HG02678 (cell line): Measurements from ENCODE around the gene FYTTD1.

Experiments used
- ATAC-seq: cut with Tn5 transposase; IDR thresholded peaks from one replicate; pipeline ENCODE4 v1.9.1; 2021; ENCODE audit warnings: mild to moderate bottlenecking, moderate library complexity; ENCODE audit not compliant: unreplicated experiment

FYTTD1 gene

DNA sequence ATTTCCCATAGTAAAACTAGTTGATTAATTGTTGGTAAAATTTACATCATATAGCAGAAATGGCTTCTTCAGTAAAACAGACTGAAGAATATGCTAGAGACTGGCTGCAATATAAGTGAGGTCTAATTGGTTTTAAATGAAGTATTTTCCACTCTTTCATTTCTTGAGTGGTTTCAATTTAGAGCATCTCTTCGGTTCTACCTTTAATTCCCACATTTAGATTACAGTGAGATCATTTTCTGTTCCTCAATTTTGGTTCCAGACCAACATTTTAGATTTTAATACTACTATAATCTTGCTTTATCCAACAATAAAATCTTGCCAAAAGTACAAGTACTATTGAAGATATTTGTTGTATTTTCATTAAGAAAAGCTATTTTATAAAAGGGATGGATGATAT lies 40.4 kb downstream of the FYTTD1 start:
- no peak for ATAC-seq

DNA sequence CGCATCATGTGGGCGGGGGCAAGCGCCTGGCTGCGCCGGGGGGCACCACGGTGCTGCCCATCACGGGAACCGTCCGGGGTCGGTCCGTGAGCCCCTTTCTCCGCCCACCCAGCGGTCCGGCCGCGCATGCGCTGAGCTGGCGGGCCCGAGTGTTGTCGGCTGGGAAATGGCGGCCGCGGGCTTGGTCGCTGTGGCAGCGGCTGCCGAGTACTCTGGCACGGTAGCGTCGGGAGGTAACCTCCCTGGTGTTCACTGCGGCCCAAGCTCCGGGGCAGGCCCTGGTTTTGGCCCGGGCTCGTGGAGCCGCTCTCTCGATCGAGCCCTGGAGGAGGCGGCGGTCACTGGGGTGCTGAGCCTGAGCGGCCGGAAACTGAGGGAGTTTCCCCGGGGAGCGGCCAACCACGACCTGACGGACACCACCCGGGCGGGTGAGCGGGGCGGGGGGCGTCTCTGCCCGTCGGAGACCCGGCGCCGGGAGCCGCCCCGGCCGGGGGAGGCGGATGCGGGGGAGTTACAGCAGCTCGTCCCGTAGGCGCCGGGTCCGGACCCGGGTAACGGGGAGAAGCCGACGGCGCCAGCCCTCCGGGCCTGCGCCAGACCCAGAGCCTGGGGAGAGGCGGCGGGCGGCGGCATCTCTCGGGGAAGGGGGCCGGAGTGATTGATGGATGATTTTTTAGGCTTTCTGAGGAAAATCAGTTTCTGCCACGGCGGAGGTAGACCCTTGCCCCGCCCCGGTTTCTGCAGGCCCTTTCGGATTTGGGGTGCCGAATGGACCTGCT lies 41.6 kb downstream of the FYTTD1 start, which contains the start of gene LRCH3:
TSS of gene LRCH3 (plus strand) at position 142 of the 779 bp plus-strand sequence. CDS start at position 167, 25 bp downstream.
- peak; percentile 79 for ATAC-seq

DNA sequence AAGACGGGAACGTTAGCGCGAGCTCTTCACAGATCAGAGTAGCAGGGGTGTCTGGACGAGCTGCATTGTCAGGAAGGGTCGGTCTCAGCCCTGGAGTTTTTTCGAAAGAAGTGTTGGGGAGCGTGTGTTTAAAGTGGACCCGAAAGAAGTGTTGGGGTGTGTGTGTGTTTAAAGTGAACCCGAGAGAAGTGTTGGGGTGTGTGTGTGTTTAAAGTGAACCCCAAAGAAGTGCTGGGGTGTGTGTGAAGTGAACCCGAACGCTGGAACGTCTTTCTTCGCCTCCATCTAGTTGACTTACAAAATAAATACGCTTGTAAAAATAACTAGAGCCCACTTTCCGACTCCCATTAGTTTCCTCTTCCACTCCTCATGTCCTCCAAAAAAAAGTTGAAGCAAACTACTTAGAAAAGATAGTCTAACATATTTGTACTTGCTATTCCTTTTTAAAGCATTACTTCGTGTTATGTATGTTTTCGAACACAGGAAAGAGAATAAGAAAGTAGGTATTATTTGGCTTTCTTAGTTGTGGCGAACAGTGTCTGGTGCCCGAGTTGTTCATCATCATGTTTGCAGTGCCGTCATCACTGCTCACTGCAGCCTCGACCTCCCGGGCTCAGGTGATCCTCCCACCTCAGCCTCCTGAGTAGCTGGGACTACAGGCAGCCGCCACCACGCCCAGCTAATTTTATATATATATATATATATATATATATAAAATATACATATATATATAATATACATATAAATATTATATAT lies 42.4 kb downstream of the FYTTD1 start:
- no peak for ATAC-seq

DNA sequence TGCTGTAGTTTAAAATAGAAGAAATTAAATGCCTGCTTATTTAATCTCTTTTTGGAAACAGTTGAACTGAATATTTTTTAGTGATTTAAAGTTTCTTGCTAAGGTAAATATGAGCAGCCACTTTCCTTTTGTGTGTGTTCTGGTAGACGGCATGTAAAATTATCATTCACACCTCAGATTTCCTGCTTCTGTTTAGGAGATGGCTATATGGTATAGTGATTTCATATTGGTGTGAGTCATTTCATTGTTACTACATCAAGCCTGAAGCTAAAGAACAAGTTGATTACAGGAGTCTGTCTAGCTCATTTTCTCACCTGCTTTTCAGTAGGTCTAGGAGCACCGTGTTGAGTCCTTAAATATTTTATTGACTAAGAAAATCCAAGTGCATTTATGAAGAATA lies 43.6 kb downstream of the FYTTD1 start:
- ATAC-seq: no peak

DNA sequence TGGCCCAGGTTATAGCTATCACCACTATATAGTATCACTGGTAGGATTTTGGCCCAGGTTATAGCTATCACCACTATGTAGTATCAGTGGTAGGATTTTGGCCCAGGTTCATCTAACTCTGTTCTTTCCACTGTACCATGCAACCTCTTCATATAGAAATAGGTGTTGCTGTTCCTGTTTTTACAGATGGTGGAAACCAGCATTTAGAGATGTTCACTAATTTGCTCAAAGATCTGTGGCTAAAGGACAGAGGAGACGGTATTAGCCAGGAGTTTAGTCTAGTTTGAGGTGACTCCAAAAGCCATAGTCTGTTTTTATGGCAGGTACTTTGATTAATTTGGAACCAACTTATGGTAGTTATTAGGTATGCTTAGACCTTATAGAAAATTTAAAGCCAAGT lies 44.4 kb downstream of the FYTTD1 start:
- ATAC-seq: no peak

DNA sequence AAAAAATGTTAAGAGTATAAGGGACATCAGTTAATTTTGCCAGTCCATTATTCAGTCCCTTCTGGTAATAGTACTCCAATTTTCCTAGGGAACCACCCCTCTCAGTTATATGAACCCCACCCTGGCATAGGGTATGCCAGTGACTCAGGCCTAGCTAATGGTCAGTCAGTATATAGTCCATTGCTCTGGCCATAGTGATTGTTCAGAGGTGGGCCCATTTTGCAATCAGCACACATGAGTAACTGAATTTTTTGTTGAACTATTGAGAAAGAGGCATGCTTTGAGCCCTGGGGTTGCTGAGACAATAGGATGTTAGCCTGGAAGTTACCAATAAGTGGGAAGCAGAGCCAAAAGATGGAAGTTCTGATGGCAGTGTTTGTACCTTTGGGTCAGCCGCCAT lies 45.5 kb downstream of the FYTTD1 start:
- no peak for ATAC-seq

DNA sequence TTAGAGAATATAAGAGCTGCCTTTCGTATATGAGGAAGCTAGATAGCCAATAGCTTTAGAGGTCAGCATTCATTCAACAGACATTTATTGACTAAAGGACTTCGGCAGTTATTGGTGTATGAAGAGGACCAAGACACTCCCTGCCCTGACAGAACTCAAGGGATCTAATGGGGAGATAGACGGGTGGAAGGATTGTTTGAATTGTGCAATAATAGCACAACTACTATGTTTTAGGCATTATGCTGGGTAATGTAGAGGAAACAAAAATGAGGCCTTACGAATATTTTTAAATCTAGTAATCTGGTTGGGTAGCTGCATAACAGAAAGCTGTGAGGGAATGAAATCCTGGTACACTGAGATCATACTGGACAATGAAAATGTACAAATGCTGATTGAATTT lies 46.4 kb downstream of the FYTTD1 start:
- ATAC-seq: no peak

DNA sequence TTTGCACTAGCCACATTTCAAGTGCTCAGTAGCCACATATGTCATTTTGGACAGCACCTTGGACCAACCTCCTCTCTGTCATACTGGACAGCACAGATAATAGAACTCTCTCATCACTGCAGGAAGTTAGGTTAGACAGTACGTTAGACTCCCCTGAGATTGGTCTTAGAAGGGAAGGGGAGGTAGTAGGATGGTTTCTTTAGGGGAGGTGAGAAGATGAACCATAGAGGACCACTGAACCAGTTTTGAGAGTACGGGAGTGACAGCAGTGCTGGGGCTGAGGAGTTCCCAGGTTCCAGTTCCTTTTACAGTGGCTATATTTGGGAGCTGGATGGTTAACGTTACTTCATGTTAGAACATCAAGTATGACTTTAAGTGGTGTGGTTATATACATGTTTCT lies 49.2 kb downstream of the FYTTD1 start:
- peak; percentile 48 for ATAC-seq

DNA sequence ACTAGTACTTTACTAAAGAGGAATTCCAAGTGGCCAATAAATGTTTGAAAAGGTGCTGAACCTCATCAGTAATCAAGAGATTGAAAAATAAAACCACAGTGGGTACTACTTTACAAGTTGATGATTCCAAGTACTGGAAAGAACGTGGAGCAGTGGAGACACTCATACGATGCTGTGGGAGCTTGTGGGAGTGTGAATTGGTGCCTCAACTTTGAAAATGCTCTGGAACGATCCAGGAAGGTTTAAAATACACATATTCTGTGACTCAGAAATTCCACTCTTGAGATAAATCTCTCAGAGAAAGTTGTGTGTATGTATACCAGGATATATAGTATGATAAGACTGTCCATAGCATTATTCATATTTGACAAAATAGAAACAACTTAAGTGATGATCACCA lies 50.7 kb downstream of the FYTTD1 start:
- no peak for ATAC-seq

DNA sequence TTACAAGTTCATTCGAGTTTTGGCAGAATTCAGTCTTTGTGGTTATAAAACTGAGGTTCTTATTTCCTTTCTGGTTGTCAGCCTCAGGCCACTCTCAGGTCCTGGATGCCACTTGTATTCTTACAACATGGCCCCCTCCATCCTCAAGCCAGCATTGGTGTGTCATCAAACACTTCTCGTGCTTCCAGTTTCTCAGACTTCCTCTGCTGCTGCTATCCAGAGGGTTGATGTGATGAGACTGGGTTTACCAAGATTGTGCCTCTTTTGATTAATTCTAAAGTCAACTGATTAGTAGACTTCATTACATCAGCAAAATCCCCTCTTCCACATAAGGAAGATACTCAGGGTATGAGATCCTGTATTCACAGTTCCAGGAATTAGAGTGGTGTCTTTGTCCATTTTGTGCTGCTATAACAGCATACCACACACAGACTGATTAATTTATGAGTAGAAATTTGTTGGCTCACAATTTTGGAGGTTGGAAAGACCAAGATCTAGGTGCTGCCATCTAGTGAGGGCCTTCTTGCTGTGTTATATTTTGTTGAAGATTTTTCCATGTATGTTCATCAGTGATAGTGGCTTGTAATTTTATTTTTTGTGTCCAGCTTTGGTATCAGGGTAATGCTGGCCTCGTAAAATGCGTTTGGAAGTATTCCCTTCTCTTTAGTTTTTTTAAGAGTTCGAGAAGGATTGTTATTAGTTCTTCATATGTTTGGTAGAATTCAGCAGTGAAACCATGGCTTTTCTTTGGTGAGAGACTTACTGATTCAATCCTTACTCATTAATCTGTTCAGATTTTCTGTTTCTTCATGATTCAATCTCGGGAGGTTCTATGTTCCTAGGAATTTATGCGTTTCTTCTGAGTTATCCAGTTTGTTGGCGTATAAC lies 52.5 kb downstream of the FYTTD1 start:
- ATAC-seq: no peak

DNA sequence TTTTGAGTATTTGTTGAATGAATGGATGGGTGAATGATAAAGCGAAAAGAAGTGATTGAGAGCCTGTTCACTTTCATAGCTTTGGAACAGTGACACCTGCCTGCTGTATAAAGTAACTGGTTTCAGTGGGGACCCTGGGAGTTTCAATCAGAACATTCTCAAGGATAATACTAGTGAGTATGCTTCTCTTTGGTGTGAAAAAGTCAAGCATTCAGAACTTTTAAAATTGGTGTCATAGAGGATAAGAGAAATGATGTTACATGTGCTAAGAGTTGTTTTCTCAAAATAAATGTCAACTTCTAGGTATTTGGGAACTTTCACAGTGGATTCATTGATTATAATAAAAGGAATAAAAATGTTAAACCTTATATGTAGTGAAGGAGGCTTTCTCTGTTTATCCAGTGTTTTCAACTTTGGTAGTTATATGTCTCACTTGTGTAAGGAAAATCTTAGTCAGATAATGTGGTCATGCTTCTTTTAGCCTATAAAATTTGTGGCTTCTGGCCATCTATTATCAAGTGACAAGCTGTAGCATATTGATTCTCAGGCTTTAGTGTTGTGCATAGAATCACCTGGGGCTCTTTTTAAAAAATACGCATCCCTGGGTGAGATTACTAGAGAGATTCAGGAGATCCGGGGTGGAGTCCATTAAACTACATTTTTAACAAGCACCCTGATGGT lies 53.2 kb downstream of the FYTTD1 start:
- no peak for ATAC-seq

DNA sequence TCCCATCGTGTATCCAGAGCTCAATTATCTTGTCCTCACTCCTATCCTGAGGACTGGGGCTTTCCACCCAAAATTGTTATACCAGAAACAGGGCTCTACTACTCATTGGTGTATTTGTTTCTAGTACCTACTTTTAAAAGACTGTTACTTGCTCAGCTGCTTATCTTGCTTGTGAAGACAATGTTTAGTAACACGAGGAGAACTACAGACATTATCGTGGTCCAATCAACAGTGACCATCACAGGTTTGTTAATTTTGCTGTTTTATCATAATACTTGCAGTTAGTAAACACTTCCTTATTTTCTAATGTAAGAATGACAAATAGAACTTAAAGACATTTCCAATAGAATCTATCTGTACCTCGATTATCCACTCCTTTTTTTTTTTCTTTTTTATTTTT lies 54.8 kb downstream of the FYTTD1 start:
- ATAC-seq: no peak

DNA sequence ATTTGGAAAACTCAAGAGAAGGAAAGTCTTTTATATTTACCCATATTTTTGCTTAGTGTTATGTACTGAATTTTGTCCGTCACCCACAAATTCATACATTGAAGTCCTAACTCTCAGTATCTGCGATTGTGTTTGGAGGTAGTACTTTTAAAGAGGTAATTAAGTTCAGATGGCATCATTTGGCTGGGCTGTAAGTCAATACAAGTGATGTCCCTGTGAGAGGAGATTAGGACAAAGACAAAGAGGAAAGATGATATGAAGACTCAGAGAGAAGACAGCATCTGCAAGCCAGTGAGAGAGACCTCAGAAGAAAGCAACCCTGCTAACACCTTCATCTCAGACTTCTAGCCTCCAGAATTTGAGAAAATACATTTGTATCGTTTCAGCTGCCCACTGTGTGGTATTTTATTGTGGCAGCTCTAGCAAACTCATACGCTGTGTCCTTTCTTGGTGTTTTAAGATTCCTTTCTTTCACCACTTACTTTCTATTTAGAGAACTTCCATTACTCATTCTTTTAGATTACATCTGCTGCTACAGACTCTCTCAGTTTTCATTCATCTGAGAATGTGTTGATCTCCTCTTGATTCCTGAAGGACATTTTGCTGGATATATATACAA lies 58.4 kb downstream of the FYTTD1 start:
- ATAC-seq: no peak

DNA sequence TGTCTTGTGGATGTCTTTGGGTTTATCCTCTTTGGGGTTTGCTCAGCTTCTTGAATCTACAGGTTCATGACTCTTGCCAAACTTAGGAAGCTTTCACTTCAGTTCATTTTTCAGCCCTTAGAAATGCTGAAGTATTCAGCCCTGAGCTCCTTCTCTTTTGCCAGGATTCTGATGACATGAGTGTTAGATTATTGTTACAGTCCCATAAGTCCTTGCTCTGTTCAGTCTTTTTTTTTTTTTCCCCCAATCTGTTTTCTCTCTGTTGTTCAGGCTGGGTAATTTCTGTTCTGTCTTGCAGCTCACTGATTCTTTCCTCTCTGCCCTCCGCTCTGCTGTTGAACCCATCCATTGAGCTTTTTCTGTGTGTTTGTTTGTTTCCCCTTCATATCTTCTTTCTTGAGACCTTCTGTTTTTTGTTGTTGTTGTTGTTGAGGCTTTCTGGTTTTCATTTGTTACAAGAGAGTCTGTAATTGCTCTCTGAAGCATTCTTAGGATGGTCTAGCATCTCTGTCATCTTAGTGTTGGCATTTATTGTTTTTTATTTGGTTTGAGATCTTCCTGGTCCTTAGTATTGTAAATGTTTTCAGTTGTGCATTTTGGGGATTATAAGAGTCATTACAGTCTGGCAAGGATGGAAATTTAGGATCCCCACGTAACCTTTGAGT lies 59.8 kb downstream of the FYTTD1 start:
- ATAC-seq: no peak

DNA sequence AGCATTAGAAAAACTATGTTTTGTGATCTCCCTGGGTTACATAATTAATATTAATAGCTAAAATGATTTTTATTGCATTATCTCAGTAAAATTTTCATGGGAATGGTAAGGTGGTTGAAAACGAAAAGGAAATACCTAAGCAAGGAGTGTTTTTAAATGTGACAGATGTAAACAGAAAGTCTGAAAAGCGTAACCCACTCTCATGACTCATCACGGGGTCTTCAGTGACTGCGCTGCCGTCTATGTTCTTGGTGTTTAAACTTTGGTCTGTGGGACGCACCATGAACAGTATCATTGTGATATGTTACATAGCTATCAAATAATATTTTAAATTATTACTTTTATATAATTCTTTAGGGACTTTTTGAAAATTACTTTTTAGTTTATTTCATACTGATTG lies 61.2 kb downstream of the FYTTD1 start:
- ATAC-seq: no peak

DNA sequence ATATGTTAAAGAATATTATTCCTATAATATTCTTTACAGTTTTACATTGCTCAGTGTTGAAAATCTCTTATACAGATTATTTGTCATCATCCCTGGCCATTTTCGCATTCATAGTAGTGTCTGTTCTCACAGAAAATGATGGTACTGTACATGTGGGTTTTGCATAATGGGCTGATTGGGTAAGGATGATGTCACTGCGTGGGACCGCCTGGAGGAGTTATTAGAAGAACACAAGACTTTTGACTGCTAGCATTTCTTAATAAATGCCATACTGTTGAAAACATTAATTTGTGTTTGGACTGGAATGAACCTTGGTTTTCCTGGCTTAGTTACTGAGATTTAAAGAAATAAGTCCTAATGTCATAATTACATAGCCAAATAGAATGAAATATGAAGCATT lies 61.7 kb downstream of the FYTTD1 start:
- ATAC-seq: no peak

DNA sequence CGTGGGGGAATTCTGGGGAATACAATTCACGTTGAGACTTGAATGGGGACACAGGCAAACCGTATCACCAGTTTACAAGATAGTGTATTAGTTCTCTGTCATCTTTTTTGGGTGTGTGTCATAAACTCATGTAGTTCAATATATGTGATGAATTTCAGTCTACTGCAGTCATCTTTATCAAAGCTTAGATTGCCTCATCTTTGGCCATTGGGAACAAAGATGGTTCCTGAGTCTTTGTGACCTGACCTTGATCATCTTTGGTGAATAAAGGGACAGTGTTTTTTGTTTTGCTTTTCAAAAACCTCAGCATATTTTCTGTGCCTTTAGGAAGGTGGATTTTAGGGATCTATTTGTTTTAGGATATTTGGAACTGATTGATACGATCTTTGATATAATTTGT lies 64.7 kb downstream of the FYTTD1 start:
- no peak for ATAC-seq

DNA sequence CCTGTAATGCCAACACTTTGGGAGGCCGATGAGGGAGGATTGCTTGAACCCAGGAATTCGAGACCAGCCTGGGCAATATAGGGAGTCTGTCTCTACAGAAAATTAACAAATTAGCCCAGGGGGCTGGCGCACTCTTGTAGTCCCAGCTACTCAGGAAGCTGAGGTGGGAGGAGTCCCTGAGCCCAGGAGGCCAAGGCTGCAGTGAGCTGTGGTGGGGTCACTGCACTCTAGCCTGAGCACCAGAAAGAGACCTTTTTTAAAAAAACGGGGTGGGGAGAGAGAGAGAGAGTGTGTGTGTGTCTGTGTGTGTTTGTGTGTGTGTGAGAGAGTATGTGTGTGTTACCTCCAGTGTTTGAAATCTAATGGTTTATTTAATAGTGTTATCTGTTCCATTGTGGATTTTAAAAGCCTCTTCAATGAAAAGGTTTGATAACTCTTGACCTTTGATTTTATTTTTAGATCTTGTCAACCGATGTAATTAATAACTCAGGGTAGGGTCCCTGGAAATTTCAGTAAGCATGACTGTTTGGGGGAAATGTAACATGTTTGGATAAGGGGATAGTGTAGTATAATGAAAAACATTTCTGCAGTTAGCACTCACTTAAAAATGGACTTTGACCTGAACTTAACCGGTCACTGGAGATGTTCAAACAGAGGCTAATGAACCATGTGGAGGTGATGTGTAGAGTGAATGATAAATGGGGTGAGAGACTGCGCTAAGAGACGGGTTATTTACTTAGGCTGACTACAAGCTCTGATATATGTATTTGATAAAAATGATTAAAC lies 71.1 kb downstream of the FYTTD1 start:
- ATAC-seq: no peak
